H1 (cell line): Measurements from ENCODE around the gene PREX1. TPM values are rescaled to one million over a fixed set of nuclear protein-coding genes. Genes with fewer than 3 reads are reported as not detected.

ENCODE experiments used
- CTCF ChIA-PET: fragments of 300-600 bp; sonication (Branson Sonifier 250); formaldehyde crosslinking; loops from one replicate; lab custom pipeline; 2021; ENCODE audit not compliant: partially characterized antibody; lab: Charles Lee
- POLR2A ChIA-PET: fragments of 300-600 bp; sonication (Branson Sonifier 250); formaldehyde crosslinking; loops from one replicate; lab custom pipeline; 2021; ENCODE audit warnings: inconsistent platforms; ENCODE audit not compliant: partially characterized antibody; lab: Charles Lee
- DNase-seq, 2 experiments: peaks; one replicate each; pipeline versions ENCODE4 v3.0.0 to v3.0.0-alpha.2; 2010 to 2022; ENCODE audit warnings: low spot score in 2 of 2, low read depth in 1 of 2, mixed read lengths in 1 of 2
- FAIRE-seq: peaks from 2 replicates; lab custom pipeline; 2011; peaks lifted over from hg19 to GRCh38; lab: Jason Lieb, UNC
- H2AFZ ChIP-seq: 2 replicates; pipeline ENCODE4 v1.8.1; 2012; ENCODE audit warnings: low read length, inconsistent platforms
- H2AK5ac ChIP-seq: 2 replicates; pipeline ENCODE4 v1.6.1; 2013; ENCODE audit warnings: low read depth, low read length
- H2BK120ac ChIP-seq: replicated peaks from 2 replicates; pipeline ENCODE3; 2013; ENCODE audit warnings: low read depth, low read length, inconsistent platforms
- H2BK12ac ChIP-seq: 2 replicates; pipeline ENCODE4 v1.6.1; 2013; ENCODE audit warnings: low read depth, low read length
- H2BK15ac ChIP-seq: 2 replicates; pipeline ENCODE4 v1.6.1; 2013; ENCODE audit warnings: low read length
- H2BK20ac ChIP-seq: 2 replicates; pipeline ENCODE4 v1.6.1; 2013; ENCODE audit warnings: low read length
- H2BK5ac ChIP-seq: 2 replicates; pipeline ENCODE4 v1.6.1; 2013; ENCODE audit warnings: low read depth, low read length
- H3K14ac ChIP-seq: 2 replicates; pipeline ENCODE4 v1.6.1; 2013; ENCODE audit warnings: inconsistent platforms; ENCODE audit not compliant: insufficient read length
- H3K18ac ChIP-seq: 2 replicates; pipeline ENCODE4 v1.6.1; 2013; ENCODE audit warnings: low read length; ENCODE audit errors: extremely low read depth
- H3K23ac ChIP-seq: 2 replicates; pipeline ENCODE4 v1.6.1; 2013; ENCODE audit warnings: inconsistent platforms; ENCODE audit not compliant: insufficient read length
- H3K23me2 ChIP-seq: 2 replicates; pipeline ENCODE4 v1.6.1; 2013; ENCODE audit warnings: low read depth, low read length
- H3K27ac ChIP-seq: 2 replicates; pipeline ENCODE4 v1.6.1; 2011; ENCODE audit warnings: low read depth, low read length, inconsistent platforms
- H3K27me3 ChIP-seq, 4 experiments: replicated peaks in 1 of 4; 1 replicate in 1 of 4; 2 replicates in 3 of 4; pipeline versions ENCODE4 v1.6.1 to v1.8.1; 2011 to 2013; ENCODE audit warnings: low read length in 3 of 4, mild to moderate bottlenecking in 3 of 4, inconsistent platforms in 2 of 4, mixed read lengths in 2 of 4, moderate library complexity in 1 of 4; ENCODE audit not compliant: control insufficient read depth in 3 of 4, insufficient read depth in 3 of 4; ENCODE audit errors: extremely low read depth in 1 of 4
- H3K36me3 ChIP-seq, 4 experiments: 2 replicates each; pipeline versions ENCODE4 v1.6.1 to v1.8.1; 2011 to 2013; ENCODE audit warnings: mild to moderate bottlenecking in 4 of 4, low read length in 3 of 4, moderate library complexity in 2 of 4, control low read depth in 1 of 4, inconsistent platforms in 1 of 4; ENCODE audit not compliant: insufficient read depth in 4 of 4, control insufficient read depth in 2 of 4
- H3K4ac ChIP-seq: replicated peaks from 2 replicates; pipeline ENCODE3; 2013; ENCODE audit warnings: low read length, low read depth, mixed read lengths, inconsistent platforms; ENCODE audit not compliant: insufficient read length
- H3K4me1 ChIP-seq, 4 experiments: replicated peaks in 1 of 4; 1 replicate in 1 of 4; 2 replicates in 3 of 4; pipeline versions ENCODE4 v1.6.1 to v1.8.1; 2011 to 2013; ENCODE audit warnings: low read length in 3 of 4, inconsistent platforms in 2 of 4, mixed read lengths in 1 of 4; ENCODE audit not compliant: insufficient read depth in 4 of 4, control insufficient read depth in 3 of 4
- H3K4me2 ChIP-seq, 2 experiments: 2 replicates each; pipeline versions ENCODE4 v1.6.1 to v1.8.1; 2011 to 2013; ENCODE audit warnings: low read depth in 2 of 2, low read length in 2 of 2, control low read depth in 1 of 2, inconsistent platforms in 1 of 2, mild to moderate bottlenecking in 1 of 2; ENCODE audit not compliant: insufficient read depth in 1 of 2
- H3K4me3 ChIP-seq, 4 experiments: fragments of 200-600, 300-600 bp in 1 of 4; sonication (generic), shearing (Covaris generic), sonication (Bioruptor Twin) in 1 of 4; 2 replicates each; pipeline versions ENCODE4 v1.5.1 to v1.8.1; 2011 to 2016; ENCODE audit warnings: low read length in 4 of 4, low read depth in 3 of 4, control low read depth in 2 of 4, inconsistent platforms in 2 of 4, mild to moderate bottlenecking in 2 of 4, mixed read lengths in 1 of 4, moderate library complexity in 1 of 4; ENCODE audit not compliant: insufficient read depth in 2 of 4; ENCODE audit errors: extremely low read depth in 1 of 4
- H3K56ac ChIP-seq: replicated peaks from 2 replicates; pipeline ENCODE3; 2013; ENCODE audit warnings: low read depth, mild to moderate bottlenecking, mixed read lengths, low read length, inconsistent platforms; ENCODE audit not compliant: insufficient read length
- H3K79me1 ChIP-seq: 2 replicates; pipeline ENCODE4 v1.6.1; 2013; ENCODE audit warnings: low read depth, low read length, control low read depth
- H3K79me2 ChIP-seq, 2 experiments: 2 replicates each; pipeline versions ENCODE4 v1.6.1 to v1.8.1; 2012 to 2013; ENCODE audit warnings: low read length in 2 of 2, mild to moderate bottlenecking in 2 of 2, inconsistent platforms in 1 of 2; ENCODE audit not compliant: insufficient read depth in 2 of 2, control insufficient read depth in 1 of 2
- H3K9ac ChIP-seq, 4 experiments: replicated peaks in 1 of 4; 1 replicate in 1 of 4; 2 replicates in 3 of 4; pipeline versions ENCODE4 v1.6.1 to v1.8.1; 2011 to 2013; ENCODE audit warnings: low read depth in 3 of 4, low read length in 3 of 4, control low read depth in 2 of 4, mild to moderate bottlenecking in 2 of 4, moderate library complexity in 2 of 4, inconsistent platforms in 1 of 4; ENCODE audit errors: extremely low read depth in 1 of 4
- H3K9me3 ChIP-seq, 2 experiments: 2 replicates each; pipeline versions ENCODE4 v1.6.1 to v1.8.1; 2012 to 2013; ENCODE audit warnings: mild to moderate bottlenecking in 2 of 2, moderate library complexity in 2 of 2, control low read depth in 1 of 2, inconsistent platforms in 1 of 2, low read depth in 1 of 2, low read length in 1 of 2, mixed read lengths in 1 of 2; ENCODE audit not compliant: insufficient read depth in 2 of 2
- H4K20me1 ChIP-seq, 2 experiments: replicated peaks in 1 of 2; 2 replicates each; pipeline versions ENCODE3 to v1.8.1; 2011 to 2013; ENCODE audit warnings: inconsistent platforms in 2 of 2, low read length in 2 of 2, mild to moderate bottlenecking in 1 of 2; ENCODE audit not compliant: insufficient read depth in 2 of 2, control insufficient read depth in 1 of 2
- H4K5ac ChIP-seq: 2 replicates; pipeline ENCODE4 v1.6.1; 2013; ENCODE audit warnings: low read length, low read depth, mixed read lengths, inconsistent platforms; ENCODE audit not compliant: insufficient read length
- H4K8ac ChIP-seq: 2 replicates; pipeline ENCODE4 v1.8.0; 2013; ENCODE audit warnings: mild to moderate bottlenecking, moderate library complexity, low read length, inconsistent platforms; ENCODE audit not compliant: insufficient read depth; ENCODE audit errors: extremely low read depth
- H4K91ac ChIP-seq: replicated peaks from 2 replicates; pipeline ENCODE3; 2013; ENCODE audit warnings: low read length, mixed read lengths, inconsistent platforms; ENCODE audit not compliant: insufficient read length
- BCL11A ChIP-seq, 2 experiments: IDR thresholded peaks; one replicate each; pipeline ENCODE4 v1.6.1; 2011; ENCODE audit warnings: low read depth in 2 of 2, low read length in 2 of 2, mild to moderate bottlenecking in 2 of 2
- CBX5 ChIP-seq: fragments of 300-800, 300-1000 bp; sonication (generic); IDR thresholded peaks from 2 replicates; pipeline ENCODE4 v1.7.1; 2016; ENCODE audit warnings: antibody characterized with exemption, low read length, low read depth
- CBX8 ChIP-seq: fragments of 300-800, 300-1000 bp; sonication (generic); IDR thresholded peaks from 2 replicates; pipeline ENCODE4 v1.7.1; 2016; ENCODE audit warnings: low read depth, low read length, borderline replicate concordance
- HDAC6 ChIP-seq: IDR thresholded peaks from one replicate; pipeline ENCODE4 v1.7.1; 2012; ENCODE audit warnings: low read depth, mild to moderate bottlenecking, inconsistent platforms, low read length, moderate library complexity
- JUND ChIP-seq: IDR thresholded peaks from 2 replicates; pipeline ENCODE4 v1.6.1; 2011; ENCODE audit warnings: mild to moderate bottlenecking, improper control_type of control experiment, low read length
- KDM4A ChIP-seq: IDR thresholded peaks from one replicate; pipeline ENCODE4 v1.7.1; 2012; ENCODE audit warnings: low read depth, mild to moderate bottlenecking, moderate library complexity, low read length, inconsistent platforms; ENCODE audit not compliant: severe bottlenecking
- SAP30 ChIP-seq: fragments of 300-600 bp; sonication (generic); IDR thresholded peaks from 2 replicates; pipeline ENCODE4 v1.7.1; 2012; ENCODE audit warnings: low read length, moderate library complexity, mild to moderate bottlenecking, inconsistent platforms; ENCODE audit not compliant: insufficient read depth, insufficient replicate concordance
- SIX5 ChIP-seq: IDR thresholded peaks from 2 replicates; pipeline ENCODE4 v1.6.1; 2011; ENCODE audit warnings: mild to moderate bottlenecking, low read depth, low read length
- SP1 ChIP-seq: IDR thresholded peaks from 2 replicates; pipeline ENCODE4 v1.6.1; 2011; ENCODE audit warnings: low read depth, low read length
- TAF7 ChIP-seq: optimal IDR thresholded peaks from 2 replicates; pipeline ENCODE3; 2011; ENCODE audit warnings: low read depth, mild to moderate bottlenecking, inconsistent platforms, low read length, moderate library complexity, borderline replicate concordance
- TBP ChIP-seq: IDR thresholded peaks from 2 replicates; pipeline ENCODE4 v1.6.1; 2011; ENCODE audit warnings: low read depth, low read length, improper control_type of control experiment
- TEAD4 ChIP-seq: IDR thresholded peaks from 2 replicates; pipeline ENCODE4 v1.6.1; 2012; ENCODE audit warnings: low read depth, low read length, inconsistent platforms, mixed read lengths
- WGBS, 2 experiments: shearing (Covaris generic) in 1 of 2; methylation state at CpG; one replicate each; pipeline versions ENCODE4 v1.1.6 to v1.1.7; 2013 to 2015; ENCODE audit warnings: low lambda C conversion rate in 2 of 2, mixed read lengths in 2 of 2, inconsistent platforms in 1 of 2, low coverage in 1 of 2, missing lambda C conversion rate in 1 of 2; ENCODE audit not compliant: insufficient replicate concordance in 2 of 2, insufficient coverage in 1 of 2, insufficient read length in 1 of 2; ENCODE audit errors: extremely low coverage in 1 of 2, missing lambda C conversion rate in 1 of 2; 5-methylcytosine and 5-hydroxymethylcytosine counted together
- polyA plus RNA-seq, 7 experiments: library from polyadenylated mRNA; depleted of rRNA in 3 of 7; stranded (reverse) in 5 of 7; unstranded in 2 of 7; fragments of >200 nt in 5 of 7; fragments of 200-250 nt in 2 of 7; gene quantifications; 1 replicate in 5 of 7; 2 replicates in 1 of 7; 4 replicates in 1 of 7; pipeline versions ENCODE4 v1.2.1 to v1.2.3, GENCODE V29; 2011 to 2013; ENCODE audit warnings: missing spikeins in 2 of 7, mixed read lengths in 2 of 7
- total RNA-seq: library from RNA; stranded (reverse); fragmentation: NEBNext Ultra II Directional; extraction: Animal tissue kit (Norgen Biotek cat#: 25700); gene quantifications from 2 replicates; pipeline ENCODE4 v1.2.1, GENCODE V29; 2021
- TF ChIP-seq, protein P1 (sequence below): IDR thresholded peaks from 2 replicates; pipeline ENCODE4 v1.6.1; 2012; ENCODE audit warnings: inconsistent platforms
- TF ChIP-seq, protein P2 (sequence below): IDR thresholded peaks from 2 replicates; pipeline ENCODE4 v1.6.1; 2012; ENCODE audit warnings: inconsistent platforms

PREX1 gene
- total and polyA plus RNA-seq, 2 of the 8 experiments (the other 6 are each of a cell fraction or from before 2014, with no cell fraction given), result 10.7 to 12.8 TPM

DNA sequence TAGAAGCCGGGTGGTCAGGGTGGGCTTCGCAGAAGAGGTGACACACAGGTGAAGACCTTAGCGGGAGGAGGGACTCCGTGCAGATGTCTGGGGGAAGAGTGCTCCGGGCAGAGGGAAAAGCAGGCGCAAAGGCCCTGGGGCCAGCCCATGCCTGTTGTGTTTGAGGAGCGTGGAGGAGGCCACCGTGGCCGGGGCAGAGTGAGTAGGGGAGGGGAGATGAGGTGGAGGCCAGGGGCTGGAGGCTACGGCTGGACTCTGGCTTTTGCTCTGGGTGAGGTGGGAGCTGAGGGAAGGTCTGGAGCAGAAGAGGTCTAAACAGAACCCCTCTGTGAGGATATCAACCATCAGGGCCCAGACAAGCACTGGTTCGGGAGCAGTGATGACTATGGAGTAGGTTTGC lies 244.0 kb downstream of the PREX1 start:
- Histone ChIP-seq H3K23ac (no peak overlapping the region), H2AK5ac (no peak overlapping the region), H3K23me2 (no peaks in the 10 kb centered on the region; the same call in 1 of the 2 replicates), H2BK15ac (no peak overlapping the region), H4K91ac (no peak overlapping the region), H2BK5ac (no peak overlapping the region), H4K5ac (no peak overlapping the region), H3K79me2 (no peaks in the 10 kb centered on the region), H3K4me3 (no peak overlapping the region), H3K4ac (no peak overlapping the region), H3K79me1 (no peaks in the 10 kb centered on the region), H3K18ac (no peak overlapping the region), H2BK12ac (no peak overlapping the region), H3K9me3 (peaks cover 0 to 6% of the 10 kb centered on the region in 2 experiments; a peak in 1 of 4 replicates), H3K36me3 (no peaks in the 10 kb centered on the region), H4K8ac (no peak overlapping the region), H3K27me3 (no peaks in the 10 kb centered on the region), H3K4me2 (no peak overlapping the region), H3K4me1 (no peaks in the 10 kb centered on the region), H2BK120ac (no peak overlapping the region), H3K14ac (no peak overlapping the region), H3K56ac (no peak overlapping the region), H3K27ac (no peak overlapping the region), H2AFZ (no peak overlapping the region), H2BK20ac (no peak overlapping the region), H3K9ac (no peak overlapping the region), H4K20me1 (no peaks in the 10 kb centered on the region)
- DNase-seq (no peak), FAIRE-seq (no peak)
- ChIA-PET POLR2A (no interaction called here), CTCF (no interaction called here)
- WGBS, 2 experiments, result 92% methylated on average over 11 of the region's 11 CpGs; no CpG with 5 or more reads in 1 of the 2 experiments
- no peak for TF ChIP-seq CBX5
- TF ChIP-seq JUND, result no peak
- TF ChIP-seq, protein P1, sequence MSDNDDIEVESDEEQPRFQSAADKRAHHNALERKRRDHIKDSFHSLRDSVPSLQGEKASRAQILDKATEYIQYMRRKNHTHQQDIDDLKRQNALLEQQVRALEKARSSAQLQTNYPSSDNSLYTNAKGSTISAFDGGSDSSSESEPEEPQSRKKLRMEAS, result no peak
- TF ChIP-seq KDM4A, result no peak
- no peak for TF ChIP-seq TAF7
- no peak for TF ChIP-seq BCL11A (IDR thresholded peaks at IDR 0.05; ENCODE audit: low read depth in 2 of 2, low read length in 2 of 2)
- no peak for TF ChIP-seq TBP
- TF ChIP-seq CBX8, result no peak
- no peak for TF ChIP-seq TEAD4
- TF ChIP-seq, protein P2, sequence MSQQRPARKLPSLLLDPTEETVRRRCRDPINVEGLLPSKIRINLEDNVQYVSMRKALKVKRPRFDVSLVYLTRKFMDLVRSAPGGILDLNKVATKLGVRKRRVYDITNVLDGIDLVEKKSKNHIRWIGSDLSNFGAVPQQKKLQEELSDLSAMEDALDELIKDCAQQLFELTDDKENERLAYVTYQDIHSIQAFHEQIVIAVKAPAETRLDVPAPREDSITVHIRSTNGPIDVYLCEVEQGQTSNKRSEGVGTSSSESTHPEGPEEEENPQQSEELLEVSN, result no peak
- no peak for TF ChIP-seq SP1
- TF ChIP-seq HDAC6, result no peak
- TF ChIP-seq SIX5, result no peak
- TF ChIP-seq SAP30, result no peak
